Stimulated activated CD4-positive, alpha-beta T cell treated with anti-CD3 and anti-CD28 coated beads, Interleukin-4, amount 100 ng/mL, for 1 hour (primary cell): ENCODE results near the gene ADAM19.
"Not testable (repeated sequence)": the region's sequence is repeated elsewhere in the genome, so short reads cannot be mapped to it uniquely, and the experiment has no call there.

Experiments used
- DNase-seq: peaks from one replicate; pipeline ENCODE4 v3.0.0-alpha.2; 2020

ADAM19 gene

GRCh38 chr5:157458835-157459234 is 116.7 kb downstream of the ADAM19 start:
- no peak for DNase-seq

- no peak for DNase-seq
Observed at GRCh38 chr5:157457391-157457790, 118.2 kb downstream of the ADAM19 start.

- DNase-seq = no peak
Observed at GRCh38 chr5:157456301-157456700, 119.3 kb downstream of the ADAM19 start.

GRCh38 chr5:157455057-157455456 is 120.5 kb downstream of the ADAM19 start:
- no peak for DNase-seq

- DNase-seq = no peak
Observed at GRCh38 chr5:157454273-157454672, 121.3 kb downstream of the ADAM19 start.

GRCh38 chr5:157451806-157452205 is 123.8 kb downstream of the ADAM19 start:
- DNase-seq = no peak

GRCh38 chr5:157450024-157450423 is 125.6 kb downstream of the ADAM19 start:
- no peak for DNase-seq

GRCh38 chr5:157449011-157449723 is 126.4 kb downstream of the ADAM19 start:
- no peak for DNase-seq

GRCh38 chr5:157447201-157447637 is 128.4 kb downstream of the ADAM19 start:
- no peak for DNase-seq

GRCh38 chr5:157446412-157446935 is 129.1 kb downstream of the ADAM19 start:
- no peak for DNase-seq

- DNase-seq = no peak
Observed at GRCh38 chr5:157445745-157446411, 129.7 kb downstream of the ADAM19 start.

- DNase-seq = no peak
Observed at GRCh38 chr5:157444224-157444623, 131.4 kb downstream of the ADAM19 start.

- DNase-seq = no peak
Observed at GRCh38 chr5:157443041-157443549, 132.5 kb downstream of the ADAM19 start.

GRCh38 chr5:157434096-157434495 is 141.5 kb downstream of the ADAM19 start:
- no peak for DNase-seq

- no peak for DNase-seq
Observed at GRCh38 chr5:157431544-157432200, 143.9 kb downstream of the ADAM19 start.

- not testable (repeated sequence) for DNase-seq
Observed at GRCh38 chr5:157429920-157430319, 145.7 kb downstream of the ADAM19 start.
